GM12801 (cell line): ENCODE measurements around the gene ALDH1B1.

ENCODE experiments used
- TF ChIP-seq, protein P1 (sequence below): IDR thresholded peaks from one replicate; pipeline ENCODE4 v1.5.1; 2011; ENCODE audit warnings: control low read depth; ENCODE audit not compliant: insufficient read length; ENCODE audit errors: extremely low read depth

The ALDH1B1 gene

DNA sequence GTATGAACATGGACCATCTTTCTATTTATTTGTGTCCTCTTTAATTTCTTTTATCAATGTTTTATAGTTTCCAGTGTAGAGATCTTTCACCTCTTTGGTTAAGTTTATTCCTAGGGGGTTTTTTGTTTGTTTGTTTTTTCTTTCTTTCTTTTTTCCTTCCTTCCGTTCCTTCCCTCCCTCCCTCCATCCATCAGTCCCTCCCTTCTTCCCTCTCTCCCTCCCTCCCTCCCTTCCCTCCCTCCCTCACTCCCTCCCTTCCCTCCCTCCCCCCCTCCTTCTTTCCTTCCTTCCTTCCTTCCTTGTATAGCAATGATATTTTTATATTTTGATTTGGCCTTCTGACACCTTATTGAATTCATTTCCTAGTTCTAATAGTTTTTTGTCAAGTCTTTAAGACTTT is 55.2 kb downstream of the ALDH1B1 start:
- TF ChIP-seq, protein P1, sequence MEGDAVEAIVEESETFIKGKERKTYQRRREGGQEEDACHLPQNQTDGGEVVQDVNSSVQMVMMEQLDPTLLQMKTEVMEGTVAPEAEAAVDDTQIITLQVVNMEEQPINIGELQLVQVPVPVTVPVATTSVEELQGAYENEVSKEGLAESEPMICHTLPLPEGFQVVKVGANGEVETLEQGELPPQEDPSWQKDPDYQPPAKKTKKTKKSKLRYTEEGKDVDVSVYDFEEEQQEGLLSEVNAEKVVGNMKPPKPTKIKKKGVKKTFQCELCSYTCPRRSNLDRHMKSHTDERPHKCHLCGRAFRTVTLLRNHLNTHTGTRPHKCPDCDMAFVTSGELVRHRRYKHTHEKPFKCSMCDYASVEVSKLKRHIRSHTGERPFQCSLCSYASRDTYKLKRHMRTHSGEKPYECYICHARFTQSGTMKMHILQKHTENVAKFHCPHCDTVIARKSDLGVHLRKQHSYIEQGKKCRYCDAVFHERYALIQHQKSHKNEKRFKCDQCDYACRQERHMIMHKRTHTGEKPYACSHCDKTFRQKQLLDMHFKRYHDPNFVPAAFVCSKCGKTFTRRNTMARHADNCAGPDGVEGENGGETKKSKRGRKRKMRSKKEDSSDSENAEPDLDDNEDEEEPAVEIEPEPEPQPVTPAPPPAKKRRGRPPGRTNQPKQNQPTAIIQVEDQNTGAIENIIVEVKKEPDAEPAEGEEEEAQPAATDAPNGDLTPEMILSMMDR, result no peak
